ENCODE results near the gene RASA3.

The RASA3 gene

GRCh38 chr13:114145722-114146121, 13.3 kb upstream of the RASA3 start:
- no peak overlapping the region for H3K9ac ChIP-seq (ENCODE audit: low read depth, low read length)
- no peaks in the 10 kb centered on the region for H3K27me3 ChIP-seq (ENCODE audit: control insufficient read depth, insufficient read depth, low read length)
- H3K4me3 ChIP-seq (ENCODE audit: low read depth, low read length): no peak overlapping the region
- no peaks in the 10 kb centered on the region for H3K9me3 ChIP-seq (ENCODE audit: control insufficient read depth, insufficient read depth, low read length)
- no peaks in the 10 kb centered on the region for H3K36me3 ChIP-seq (ENCODE audit: control insufficient read depth, insufficient read depth, low read length)
- no peaks in the 10 kb centered on the region for H3K4me1 ChIP-seq (ENCODE audit: control insufficient read depth, insufficient read depth, low read length)

- H3K27me3 ChIP-seq (ENCODE audit: control insufficient read depth, insufficient read depth, low read length): no peaks in the 10 kb centered on the region
Measured at GRCh38 chr13:114145256-114145655, 12.8 kb upstream of the RASA3 start.

GRCh38 chr13:114144606-114145244, 12.3 kb upstream of the RASA3 start:
- Histone ChIP-seq H3K27me3 (ENCODE audit: control insufficient read depth, insufficient read depth, low read length) (no peaks in the 10 kb centered on the region), H3K9ac (ENCODE audit: low read depth, low read length) (no peak overlapping the region), H3K4me1 (ENCODE audit: control insufficient read depth, insufficient read depth, low read length) (no peaks in the 10 kb centered on the region), H3K9me3 (ENCODE audit: control insufficient read depth, insufficient read depth, low read length) (no peaks in the 10 kb centered on the region), H3K4me3 (ENCODE audit: low read depth, low read length) (no peak overlapping the region), H3K36me3 (ENCODE audit: control insufficient read depth, insufficient read depth, low read length) (no peaks in the 10 kb centered on the region)

More at GRCh38 chr13:114145256-114145655, 12.8 kb upstream of the RASA3 start:
- Histone ChIP-seq H3K9ac (ENCODE audit: low read depth, low read length) (no peak overlapping the region), H3K36me3 (ENCODE audit: control insufficient read depth, insufficient read depth, low read length) (no peaks in the 10 kb centered on the region), H3K4me1 (ENCODE audit: control insufficient read depth, insufficient read depth, low read length) (no peaks in the 10 kb centered on the region), H3K4me3 (ENCODE audit: low read depth, low read length) (no peak overlapping the region), H3K9me3 (ENCODE audit: control insufficient read depth, insufficient read depth, low read length) (no peaks in the 10 kb centered on the region)

- no peak overlapping the region for H3K9ac ChIP-seq (ENCODE audit: low read depth, low read length)
- no peaks in the 10 kb centered on the region for H3K4me1 ChIP-seq (ENCODE audit: control insufficient read depth, insufficient read depth, low read length)
- no peaks in the 10 kb centered on the region for H3K9me3 ChIP-seq (ENCODE audit: control insufficient read depth, insufficient read depth, low read length)
- no peak overlapping the region for H3K4me3 ChIP-seq (ENCODE audit: low read depth, low read length)
- H3K27me3 ChIP-seq (ENCODE audit: control insufficient read depth, insufficient read depth, low read length): no peaks in the 10 kb centered on the region
- no peaks in the 10 kb centered on the region for H3K36me3 ChIP-seq (ENCODE audit: control insufficient read depth, insufficient read depth, low read length)
Measured at GRCh38 chr13:114143806-114144605, 11.6 kb upstream of the RASA3 start.

DNA sequence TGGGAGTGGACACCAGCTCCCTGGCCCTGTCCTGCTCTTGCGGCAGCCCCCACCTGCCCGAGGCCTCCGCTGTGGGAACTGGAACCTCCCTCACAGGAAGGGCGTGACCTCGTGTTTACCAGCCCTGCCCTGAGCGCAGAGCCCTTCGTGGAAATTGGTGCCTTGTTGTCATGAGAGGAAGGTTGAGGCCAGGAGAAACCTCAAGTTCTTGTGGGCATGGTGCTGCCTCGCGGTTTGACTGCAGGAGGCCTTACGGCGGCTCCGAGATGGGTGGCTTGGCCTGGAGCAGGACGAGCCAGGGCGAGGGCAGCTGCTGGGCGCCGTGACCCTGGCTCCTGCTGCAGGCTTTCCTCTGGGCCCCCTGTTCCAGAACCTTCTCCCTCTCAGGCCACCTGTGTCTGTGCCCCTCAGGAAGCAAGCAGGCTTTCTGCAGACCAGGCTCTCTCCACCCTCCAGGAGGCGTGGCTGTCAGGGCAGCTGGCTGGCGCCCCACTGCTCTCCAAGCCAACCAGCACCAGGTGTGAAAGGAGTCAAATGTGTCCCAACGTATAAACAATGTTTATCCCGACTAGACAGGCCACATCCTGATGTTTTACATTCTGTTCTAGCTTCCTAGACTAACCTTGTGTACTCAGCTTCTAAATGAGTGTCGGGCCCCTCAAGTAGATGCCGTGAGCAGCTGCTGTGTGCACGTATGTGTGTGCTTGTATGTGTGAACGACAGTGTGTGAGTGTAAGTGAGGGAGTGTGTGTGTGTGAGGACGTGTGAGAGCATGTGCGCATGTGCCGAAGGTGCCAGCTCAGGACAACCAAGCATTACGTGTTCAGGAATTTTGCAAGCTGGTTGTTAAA, 10.4 kb upstream of the RASA3 start:
- H3K36me3 ChIP-seq (ENCODE audit: control insufficient read depth, insufficient read depth, low read length): no peaks in the 10 kb centered on the region
- H3K4me1 ChIP-seq (ENCODE audit: control insufficient read depth, insufficient read depth, low read length): no peaks in the 10 kb centered on the region
- no peaks in the 10 kb centered on the region for H3K27me3 ChIP-seq (ENCODE audit: control insufficient read depth, insufficient read depth, low read length)
- H3K9ac ChIP-seq (ENCODE audit: low read depth, low read length): no peak overlapping the region
- no peaks in the 10 kb centered on the region for H3K9me3 ChIP-seq (ENCODE audit: control insufficient read depth, insufficient read depth, low read length)
- H3K4me3 ChIP-seq (ENCODE audit: low read depth, low read length): no peak overlapping the region

- no peaks in the 10 kb centered on the region for H3K9me3 ChIP-seq (ENCODE audit: control insufficient read depth, insufficient read depth, low read length)
- no peaks in the 10 kb centered on the region for H3K36me3 ChIP-seq (ENCODE audit: control insufficient read depth, insufficient read depth, low read length)
- H3K4me1 ChIP-seq (ENCODE audit: control insufficient read depth, insufficient read depth, low read length): no peaks in the 10 kb centered on the region
- H3K4me3 ChIP-seq (ENCODE audit: low read depth, low read length): no peak overlapping the region
- no peaks in the 10 kb centered on the region for H3K27me3 ChIP-seq (ENCODE audit: control insufficient read depth, insufficient read depth, low read length)
- H3K9ac ChIP-seq (ENCODE audit: low read depth, low read length): no peak overlapping the region
Measured at GRCh38 chr13:114142137-114142550, 9.7 kb upstream of the RASA3 start.

DNA sequence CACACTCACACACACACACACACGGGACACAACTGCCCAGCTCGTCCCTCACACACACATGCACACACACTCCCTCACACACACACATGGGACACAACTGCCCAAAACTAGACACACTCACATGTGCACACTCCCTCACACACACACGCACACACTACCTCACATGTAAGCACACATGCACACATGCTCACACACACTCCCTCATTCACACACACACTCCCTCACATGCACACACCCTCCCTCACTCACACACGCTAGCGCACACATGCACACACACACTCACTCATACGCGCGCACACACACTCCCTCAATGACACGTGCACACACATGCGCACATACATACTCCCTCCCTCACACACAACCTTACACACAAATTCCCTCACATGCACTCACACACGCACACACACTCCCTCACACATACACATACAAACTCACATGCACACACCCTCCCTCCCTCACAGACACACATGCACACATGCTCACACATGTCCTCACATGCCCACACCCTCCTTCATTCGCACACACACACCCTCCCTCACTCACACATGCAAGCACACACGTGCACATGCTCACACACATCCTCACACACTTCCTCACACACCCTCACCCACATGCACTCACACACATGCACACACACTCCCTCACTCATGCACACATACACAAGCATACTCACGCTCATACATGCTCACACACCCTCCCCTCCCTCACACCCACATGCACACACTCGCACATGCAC, 9.0 kb upstream of the RASA3 start:
- H3K27me3 ChIP-seq (ENCODE audit: control insufficient read depth, insufficient read depth, low read length): no peaks in the 10 kb centered on the region
- no peak overlapping the region for H3K9ac ChIP-seq (ENCODE audit: low read depth, low read length)
- no peaks in the 10 kb centered on the region for H3K4me1 ChIP-seq (ENCODE audit: control insufficient read depth, insufficient read depth, low read length)
- H3K9me3 ChIP-seq (ENCODE audit: control insufficient read depth, insufficient read depth, low read length): no peaks in the 10 kb centered on the region
- H3K4me3 ChIP-seq (ENCODE audit: low read depth, low read length): no peak overlapping the region
- H3K36me3 ChIP-seq (ENCODE audit: control insufficient read depth, insufficient read depth, low read length): no peaks in the 10 kb centered on the region

- Histone ChIP-seq H3K9ac (ENCODE audit: low read depth, low read length) (no peak overlapping the region), H3K9me3 (ENCODE audit: control insufficient read depth, insufficient read depth, low read length) (no peaks in the 10 kb centered on the region), H3K27me3 (ENCODE audit: control insufficient read depth, insufficient read depth, low read length) (no peaks in the 10 kb centered on the region), H3K36me3 (ENCODE audit: control insufficient read depth, insufficient read depth, low read length) (no peaks in the 10 kb centered on the region), H3K4me3 (ENCODE audit: low read depth, low read length) (no peak overlapping the region), H3K4me1 (ENCODE audit: control insufficient read depth, insufficient read depth, low read length) (no peaks in the 10 kb centered on the region)
Measured at GRCh38 chr13:114140906-114141250, 8.5 kb upstream of the RASA3 start.

DNA sequence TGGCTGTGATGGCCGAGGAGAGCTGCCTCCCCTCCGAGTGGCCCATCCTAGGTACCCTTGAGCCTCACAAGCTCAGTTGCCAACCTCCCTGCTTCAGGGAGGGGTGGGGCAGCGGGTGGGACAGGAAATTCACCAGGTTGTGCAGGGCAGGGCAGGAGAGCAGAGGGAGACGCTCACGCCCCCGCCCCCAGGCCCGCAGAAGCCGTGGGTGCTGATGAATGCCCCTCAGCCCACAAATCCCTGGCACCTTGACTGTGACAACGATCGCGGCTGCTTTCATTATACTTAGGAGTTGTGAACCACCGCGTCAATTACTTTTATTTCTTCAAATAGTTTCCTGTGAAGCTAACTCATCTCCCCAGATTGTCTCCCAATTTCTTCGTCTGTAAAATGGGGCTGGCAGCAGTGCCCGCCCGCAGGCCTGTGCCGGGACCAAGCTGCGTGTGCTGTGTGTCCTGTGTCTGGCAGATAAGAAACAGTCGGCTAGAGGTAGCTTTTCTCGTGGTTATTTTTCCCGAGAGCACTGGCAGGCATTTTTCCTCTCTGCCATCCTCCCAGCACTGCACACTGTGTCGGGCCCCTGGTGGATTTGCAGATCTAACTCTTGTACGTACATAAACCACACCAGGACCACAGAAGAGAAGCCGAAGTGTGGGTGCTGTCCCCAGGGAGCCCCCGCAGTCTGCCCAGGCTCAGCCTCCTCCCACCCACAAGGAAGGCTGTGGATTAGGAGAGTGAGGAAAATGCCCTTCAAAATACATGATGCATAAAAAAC, 7.9 kb upstream of the RASA3 start:
- H3K9me3 ChIP-seq (ENCODE audit: control insufficient read depth, insufficient read depth, low read length): no peaks in the 10 kb centered on the region
- no peaks in the 10 kb centered on the region for H3K36me3 ChIP-seq (ENCODE audit: control insufficient read depth, insufficient read depth, low read length)
- H3K27me3 ChIP-seq (ENCODE audit: control insufficient read depth, insufficient read depth, low read length): no peaks in the 10 kb centered on the region
- no peaks in the 10 kb centered on the region for H3K4me1 ChIP-seq (ENCODE audit: control insufficient read depth, insufficient read depth, low read length)
- H3K4me3 ChIP-seq (ENCODE audit: low read depth, low read length): no peak overlapping the region
- no peak overlapping the region for H3K9ac ChIP-seq (ENCODE audit: low read depth, low read length)

GRCh38 chr13:114136576-114136975, 4.2 kb upstream of the RASA3 start:
- H3K27me3 ChIP-seq (ENCODE audit: control insufficient read depth, insufficient read depth, low read length): no peaks in the 10 kb centered on the region
- no peak overlapping the region for H3K4me3 ChIP-seq (ENCODE audit: low read depth, low read length)
- no peaks in the 10 kb centered on the region for H3K4me1 ChIP-seq (ENCODE audit: control insufficient read depth, insufficient read depth, low read length)
- no peaks in the 10 kb centered on the region for H3K9me3 ChIP-seq (ENCODE audit: control insufficient read depth, insufficient read depth, low read length)
- no peaks in the 10 kb centered on the region for H3K36me3 ChIP-seq (ENCODE audit: control insufficient read depth, insufficient read depth, low read length)
- no peak overlapping the region for H3K9ac ChIP-seq (ENCODE audit: low read depth, low read length)

GRCh38 chr13:114135731-114136171, 3.3 kb upstream of the RASA3 start:
- Histone ChIP-seq H3K27me3 (ENCODE audit: control insufficient read depth, insufficient read depth, low read length) (no peaks in the 10 kb centered on the region), H3K4me3 (ENCODE audit: low read depth, low read length) (no peak overlapping the region), H3K9me3 (ENCODE audit: control insufficient read depth, insufficient read depth, low read length) (no peaks in the 10 kb centered on the region)

More at GRCh38 chr13:114135731-114136171, 3.3 kb upstream of the RASA3 start:
- Histone ChIP-seq H3K9ac (ENCODE audit: low read depth, low read length) (no peak overlapping the region), H3K4me1 (ENCODE audit: control insufficient read depth, insufficient read depth, low read length) (peaks cover 3% of the 10 kb centered on the region), H3K36me3 (ENCODE audit: control insufficient read depth, insufficient read depth, low read length) (no peaks in the 10 kb centered on the region)

Measured in iPS-15b (cell line).